Pons (tissue), 1 donor: Measurements from ENCODE around the gene CCDC3.
"Not testable (repeated sequence)": the region's sequence is repeated elsewhere in the genome, so short reads cannot be mapped to it uniquely, and the experiment has no call there.

Source experiments
- DNase-seq: peaks from one replicate; pipeline ENCODE4 v3.0.0-alpha.2; 2016; ENCODE audit warnings: low spot score

The CCDC3 gene

GRCh38 chr10:12887780-12888179 lies 113.7 kb downstream of the CCDC3 start:
- DNase-seq = no peak

- DNase-seq = no peak
Measured at GRCh38 chr10:12884851-12885250, 116.7 kb downstream of the CCDC3 start.

GRCh38 chr10:12880423-12880822 lies 121.1 kb downstream of the CCDC3 start:
- DNase-seq = no peak

- DNase-seq = no peak
Measured at GRCh38 chr10:12877150-12877549, 124.4 kb downstream of the CCDC3 start.

- DNase-seq = peak; percentile 2
Measured at GRCh38 chr10:12876266-12876665, 125.2 kb downstream of the CCDC3 start.

- DNase-seq = no peak
Measured at GRCh38 chr10:12875100-12875499, 126.4 kb downstream of the CCDC3 start.

GRCh38 chr10:12874501-12874900 lies 127.0 kb downstream of the CCDC3 start:
- no peak for DNase-seq

GRCh38 chr10:12873172-12873571 lies 128.3 kb downstream of the CCDC3 start:
- DNase-seq = no peak

GRCh38 chr10:12872577-12872976 lies 128.9 kb downstream of the CCDC3 start:
- DNase-seq = no peak

GRCh38 chr10:12869427-12869826 lies 132.1 kb downstream of the CCDC3 start:
- DNase-seq = no peak

- DNase-seq = no peak
Measured at GRCh38 chr10:12868229-12868628, 133.3 kb downstream of the CCDC3 start.

- not testable (repeated sequence) for DNase-seq
Measured at GRCh38 chr10:12865515-12865914, 136.0 kb downstream of the CCDC3 start.

- DNase-seq = no peak
Measured at GRCh38 chr10:12862459-12862858, 139.1 kb downstream of the CCDC3 start.

GRCh38 chr10:12854988-12855387 lies 146.5 kb downstream of the CCDC3 start:
- DNase-seq = no peak

- DNase-seq = no peak
Measured at GRCh38 chr10:12852687-12853086, 148.8 kb downstream of the CCDC3 start.

GRCh38 chr10:12849319-12850181 lies 152.0 kb downstream of the CCDC3 start:
- no peak for DNase-seq

GRCh38 chr10:12848439-12849173 lies 152.9 kb downstream of the CCDC3 start:
- no peak for DNase-seq

- DNase-seq = no peak
Measured at GRCh38 chr10:12847361-12847975, 154.0 kb downstream of the CCDC3 start.

- DNase-seq = no peak
Measured at GRCh38 chr10:12846718-12847117, 154.8 kb downstream of the CCDC3 start.
